CD14-positive monocyte (primary cell): ENCODE data around the gene ITGA11. TPM values are rescaled to one million over a fixed set of nuclear protein-coding genes. Genes with fewer than 3 reads are reported as not detected.

Source experiments
- DNase-seq, 3 donors: peaks; one replicate each; pipeline ENCODE4 v3.0.0-alpha.2; 2011 to 2022
- H2AFZ ChIP-seq: 2 replicates; pipeline ENCODE4 v1.6.0; 2012; ENCODE audit warnings: mild to moderate bottlenecking, low read depth, low read length, inconsistent platforms; ENCODE audit not compliant: insufficient read depth, poor library complexity, severe bottlenecking
- H3K27ac ChIP-seq, 2 donors: 1 replicate in 1 of 2; 2 replicates in 1 of 2; pipeline ENCODE4 v1.5.1; 2012 to 2013; ENCODE audit warnings: low read length in 2 of 2, control low read depth in 1 of 2, inconsistent platforms in 1 of 2, low read depth in 1 of 2, mild to moderate bottlenecking in 1 of 2
- H3K27me3 ChIP-seq, 2 donors: one replicate each; pipeline versions ENCODE4 v1.6.0 to v1.6.1; 2011 to 2013; ENCODE audit warnings: low read length in 2 of 2; ENCODE audit not compliant: control insufficient read depth in 2 of 2, insufficient read depth in 2 of 2
- H3K36me3 ChIP-seq, 2 donors: replicated peaks in 1 of 2; 1 replicate in 1 of 2; 2 replicates in 1 of 2; pipeline versions ENCODE4 v1.5.1 to v1.6.1; 2012 to 2013; ENCODE audit warnings: low read length in 2 of 2, control low read depth in 1 of 2, inconsistent platforms in 1 of 2, mild to moderate bottlenecking in 1 of 2; ENCODE audit not compliant: insufficient read depth in 2 of 2, control insufficient read depth in 1 of 2
- H3K4me1 ChIP-seq, 2 donors: 1 replicate in 1 of 2; 2 replicates in 1 of 2; pipeline versions ENCODE4 v1.5.1 to v1.6.1; 2012 to 2013; ENCODE audit warnings: low read length in 2 of 2, control low read depth in 1 of 2, inconsistent platforms in 1 of 2, mild to moderate bottlenecking in 1 of 2, moderate library complexity in 1 of 2; ENCODE audit not compliant: insufficient read depth in 2 of 2, control insufficient read depth in 1 of 2
- H3K4me2 ChIP-seq: replicated peaks from 2 replicates; pipeline ENCODE3; 2012; ENCODE audit warnings: low read length, moderate library complexity, mild to moderate bottlenecking; ENCODE audit not compliant: poor library complexity, severe bottlenecking; ENCODE audit errors: extremely low read depth
- H3K4me3 ChIP-seq, 3 experiments: fragments of 200-600 bp in 1 of 3; sonication (generic) in 1 of 3; replicated peaks in 1 of 3; 1 replicate in 2 of 3; 2 replicates in 1 of 3; pipeline ENCODE4 v1.5.1; 2011 to 2013; ENCODE audit warnings: low read length in 3 of 3, mild to moderate bottlenecking in 3 of 3, control low read depth in 2 of 3, low read depth in 2 of 3, inconsistent platforms in 1 of 3, moderate library complexity in 1 of 3
- H3K79me2 ChIP-seq: 2 replicates; pipeline ENCODE4 v1.6.0; 2012; ENCODE audit warnings: mild to moderate bottlenecking, control low read depth, inconsistent platforms, low read length, moderate library complexity; ENCODE audit not compliant: insufficient read depth
- H3K9ac ChIP-seq: 2 replicates; pipeline ENCODE4 v1.6.0; 2017; ENCODE audit warnings: low read length, mild to moderate bottlenecking; ENCODE audit not compliant: insufficient read depth, poor library complexity, severe bottlenecking
- H3K9me3 ChIP-seq, 2 donors: replicated peaks in 1 of 2; 1 replicate in 1 of 2; 2 replicates in 1 of 2; pipeline versions ENCODE4 v1.5.1 to v1.6.1; 2012 to 2013; ENCODE audit warnings: low read length in 2 of 2, control low read depth in 1 of 2; ENCODE audit not compliant: control insufficient read depth in 1 of 2, insufficient read depth in 1 of 2
- H4K20me1 ChIP-seq: 2 replicates; pipeline ENCODE4 v1.6.0; 2012; ENCODE audit warnings: mild to moderate bottlenecking, low read length, control low read depth, moderate library complexity; ENCODE audit not compliant: insufficient read depth
- H3K27ac Mint-ChIP-seq, 7 donors: one replicate each; pipeline ENCODE4 v1.8.0; 2020; ENCODE audit warnings: mild to moderate bottlenecking in 7 of 7, mixed read lengths in 7 of 7, moderate library complexity in 6 of 7, inconsistent platforms in 2 of 7
- H3K27me3 Mint-ChIP-seq, 3 donors: one replicate each; pipeline ENCODE4 v1.8.0; 2021 to 2022; ENCODE audit warnings: low read depth in 3 of 3, mild to moderate bottlenecking in 3 of 3, mixed read lengths in 3 of 3, moderate library complexity in 3 of 3, inconsistent platforms in 1 of 3
- H3K36me3 Mint-ChIP-seq, 2 donors: one replicate each; pipeline ENCODE4 v1.8.0; 2020; ENCODE audit warnings: mixed read lengths in 2 of 2, inconsistent platforms in 1 of 2, mild to moderate bottlenecking in 1 of 2
- H3K4me1 Mint-ChIP-seq: one replicate; pipeline ENCODE4 v1.8.0; 2020; ENCODE audit warnings: mild to moderate bottlenecking, mixed read lengths
- H3K4me3 Mint-ChIP-seq, 2 donors: one replicate each; pipeline ENCODE4 v1.8.0; 2020; ENCODE audit warnings: mild to moderate bottlenecking in 2 of 2, mixed read lengths in 2 of 2, moderate library complexity in 1 of 2
- H3K9me3 Mint-ChIP-seq, 7 donors: one replicate each; pipeline ENCODE4 v1.8.0; 2020 to 2022; ENCODE audit warnings: mixed read lengths in 7 of 7, mild to moderate bottlenecking in 6 of 7, moderate library complexity in 6 of 7, inconsistent platforms in 2 of 7
- WGBS: methylation state at CpG from one replicate; pipeline ENCODE4 v1.1.5; 2013; ENCODE audit warnings: missing lambda C conversion rate; ENCODE audit not compliant: insufficient coverage; 5-methylcytosine and 5-hydroxymethylcytosine counted together
- intact Hi-C, 2 donors: fragments of 100-400 bp; cut with micrococcal nuclease; formaldehyde crosslinking; loops; one replicate each; pipeline versions ENCODE4 v1.15.0 to v1.15.1; 2023
- polyA plus RNA-seq, 3 donors: library from polyadenylated mRNA; depleted of rRNA in 1 of 3; unstranded in 2 of 3; stranded (reverse) in 1 of 3; fragments of 300-500 nt in 2 of 3; fragments of >200 nt in 1 of 3; fragmentation: Illumina TruSeq in 2 of 3; gene quantifications; 1 replicate in 2 of 3; 2 replicates in 1 of 3; pipeline ENCODE4 v1.2.3, GENCODE V29; 2012 to 2021
- TF ChIP-seq, protein P1 (sequence below): fragments of 200-600 bp; IDR thresholded peaks from one replicate; pipeline ENCODE4 v1.8.0; 2022; ENCODE audit warnings: antibody characterized with exemption, mild to moderate bottlenecking

The ITGA11 gene
- polyA plus RNA-seq, 3 donors = under 0.01 to 0.01 TPM; not detected in 1

GRCh38 chr15:68370768-68371151 lies 61.2 kb downstream of the ITGA11 start:
- H3K27me3 ChIP-seq = no peaks in the 10 kb centered on the region
- no peaks in the 10 kb centered on the region for H3K4me1 ChIP-seq
- Mint-ChIP-seq H3K27ac (peak overlapping the region in 1 of 7 donors; percentile 6), H3K4me1 (peaks cover under 1% of the 10 kb centered on the region), H3K9me3 (no peaks in the 10 kb centered on the region), H3K4me3 (no peak overlapping the region), H3K36me3 (no peaks in the 10 kb centered on the region), H3K27me3 (peaks cover 2% of the 10 kb centered on the region in 3 donors)
- no peak overlapping the region for H3K9ac ChIP-seq
- H3K36me3 ChIP-seq = no peaks in the 10 kb centered on the region
- TF ChIP-seq, protein P1, sequence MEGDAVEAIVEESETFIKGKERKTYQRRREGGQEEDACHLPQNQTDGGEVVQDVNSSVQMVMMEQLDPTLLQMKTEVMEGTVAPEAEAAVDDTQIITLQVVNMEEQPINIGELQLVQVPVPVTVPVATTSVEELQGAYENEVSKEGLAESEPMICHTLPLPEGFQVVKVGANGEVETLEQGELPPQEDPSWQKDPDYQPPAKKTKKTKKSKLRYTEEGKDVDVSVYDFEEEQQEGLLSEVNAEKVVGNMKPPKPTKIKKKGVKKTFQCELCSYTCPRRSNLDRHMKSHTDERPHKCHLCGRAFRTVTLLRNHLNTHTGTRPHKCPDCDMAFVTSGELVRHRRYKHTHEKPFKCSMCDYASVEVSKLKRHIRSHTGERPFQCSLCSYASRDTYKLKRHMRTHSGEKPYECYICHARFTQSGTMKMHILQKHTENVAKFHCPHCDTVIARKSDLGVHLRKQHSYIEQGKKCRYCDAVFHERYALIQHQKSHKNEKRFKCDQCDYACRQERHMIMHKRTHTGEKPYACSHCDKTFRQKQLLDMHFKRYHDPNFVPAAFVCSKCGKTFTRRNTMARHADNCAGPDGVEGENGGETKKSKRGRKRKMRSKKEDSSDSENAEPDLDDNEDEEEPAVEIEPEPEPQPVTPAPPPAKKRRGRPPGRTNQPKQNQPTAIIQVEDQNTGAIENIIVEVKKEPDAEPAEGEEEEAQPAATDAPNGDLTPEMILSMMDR = no peak
- no peaks in the 10 kb centered on the region for H3K9me3 ChIP-seq
- no peak overlapping the region for H3K4me2 ChIP-seq
- no peak overlapping the region for H3K27ac ChIP-seq
- DNase-seq = no peak
- no CpG with 5 or more reads among the region's 9 CpGs for WGBS
- no peaks in the 10 kb centered on the region for H3K79me2 ChIP-seq
- intact Hi-C loops = no loop called here
- H3K4me3 ChIP-seq = no peak overlapping the region
- H2AFZ ChIP-seq = no peak overlapping the region
- H4K20me1 ChIP-seq = no peaks in the 10 kb centered on the region

- DNase-seq = no peak
- H4K20me1 ChIP-seq = no peaks in the 10 kb centered on the region
- H3K4me3 ChIP-seq = no peak overlapping the region
- no peaks in the 10 kb centered on the region for H3K79me2 ChIP-seq
- H3K27me3 ChIP-seq = no peaks in the 10 kb centered on the region
- Mint-ChIP-seq H3K9me3 (no peaks in the 10 kb centered on the region), H3K27ac (peak overlapping the region in 1 of 7 donors; percentile 59), H3K4me3 (no peak overlapping the region), H3K36me3 (no peaks in the 10 kb centered on the region), H3K4me1 (peaks cover 5% of the 10 kb centered on the region), H3K27me3 (peaks cover 2 to 3% (median 2%) of the 10 kb centered on the region in 3 donors)
- H3K9me3 ChIP-seq = no peaks in the 10 kb centered on the region
- no peak overlapping the region for H2AFZ ChIP-seq
- 92% methylated on average over 13 of the region's 24 CpGs for WGBS
- no peaks in the 10 kb centered on the region for H3K4me1 ChIP-seq
- H3K27ac ChIP-seq = no peak overlapping the region
- intact Hi-C loops = no loop called here
- no peak overlapping the region for H3K9ac ChIP-seq
- no peak overlapping the region for H3K4me2 ChIP-seq
- TF ChIP-seq, protein P1 = no peak
- H3K36me3 ChIP-seq = no peaks in the 10 kb centered on the region
Observed at GRCh38 chr15:68369931-68370767, 61.8 kb downstream of the ITGA11 start.
